NCI-H1694 (cell line): ENCODE data around the gene CELF4.

Source experiments
- DNase-seq: peaks from one replicate; lab custom pipeline; 2025; lab: John Stamatoyannopoulos, UW

CELF4 gene

DNA sequence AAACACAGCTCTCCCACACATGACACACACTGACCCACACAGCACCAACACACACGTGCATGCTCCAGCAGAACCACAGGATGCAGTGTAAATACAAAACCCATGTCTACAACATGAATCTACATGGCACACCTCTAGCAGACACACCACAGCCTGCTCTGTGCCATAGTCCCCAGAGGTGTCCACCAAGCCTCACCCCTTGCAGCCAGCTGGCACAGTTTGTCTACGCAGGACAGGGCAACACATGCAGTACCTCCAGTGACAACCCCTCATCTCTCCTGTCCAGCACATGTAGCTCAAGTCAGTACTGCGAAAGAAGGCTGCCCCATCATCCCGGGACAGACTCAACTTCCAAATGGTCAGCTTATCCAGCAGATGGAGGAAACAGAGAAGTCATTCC lies 18.9 kb downstream of the CELF4 start:
- no peak for DNase-seq

DNA sequence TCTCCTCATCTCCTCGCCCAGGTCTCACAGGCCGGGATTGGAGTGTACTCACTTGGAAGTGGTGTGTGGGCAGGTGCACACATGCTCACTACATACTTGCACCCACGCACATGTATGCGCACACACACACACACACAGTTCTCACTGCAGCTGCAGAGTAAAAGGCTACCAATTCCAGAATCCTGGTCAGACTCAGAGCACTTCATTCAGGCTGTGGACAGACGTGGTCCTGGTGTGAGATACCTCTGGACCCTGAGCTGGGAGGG lies 19.4 kb downstream of the CELF4 start:
- no peak for DNase-seq

DNA sequence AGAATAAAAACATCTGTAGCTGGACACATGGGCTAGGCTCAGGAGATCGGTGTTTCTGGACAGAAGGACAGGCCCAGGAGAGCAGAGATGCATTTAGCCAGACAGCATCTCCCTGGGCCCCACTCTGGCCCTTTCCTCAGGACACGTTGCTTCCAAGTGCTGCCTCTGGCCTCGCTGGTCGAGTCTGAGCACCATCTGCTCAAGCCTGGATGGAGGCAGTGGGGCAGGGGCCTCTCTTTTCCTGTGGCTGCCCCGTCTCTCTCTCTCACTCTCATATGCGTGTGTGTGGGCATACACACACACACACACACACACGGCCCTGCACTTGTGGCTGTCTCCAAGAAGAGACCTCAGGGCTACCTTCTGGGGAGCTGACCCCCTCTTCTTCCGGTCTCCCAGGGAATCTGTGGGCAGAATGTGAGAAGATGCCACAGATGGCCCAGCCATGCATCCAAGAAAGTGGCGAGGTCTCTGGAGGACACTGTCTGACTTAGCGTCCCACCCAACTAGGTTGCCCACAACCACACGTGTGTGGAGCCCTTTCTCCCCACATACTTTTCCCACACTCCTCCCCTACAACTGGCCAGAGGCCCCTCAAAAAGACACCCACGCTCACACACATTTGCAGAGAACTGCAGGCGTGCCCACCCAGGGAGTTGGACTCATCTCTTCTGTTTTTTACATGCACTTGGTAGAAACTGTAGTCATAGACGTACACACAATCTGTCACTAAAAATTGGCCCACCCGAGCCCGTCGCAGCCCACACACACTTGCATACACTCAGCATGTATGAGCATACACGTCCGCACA lies 19.9 kb downstream of the CELF4 start:
- no peak for DNase-seq

GRCh38 chr18:37544713-37545112 lies 20.9 kb downstream of the CELF4 start:
- DNase-seq, result no peak

DNA sequence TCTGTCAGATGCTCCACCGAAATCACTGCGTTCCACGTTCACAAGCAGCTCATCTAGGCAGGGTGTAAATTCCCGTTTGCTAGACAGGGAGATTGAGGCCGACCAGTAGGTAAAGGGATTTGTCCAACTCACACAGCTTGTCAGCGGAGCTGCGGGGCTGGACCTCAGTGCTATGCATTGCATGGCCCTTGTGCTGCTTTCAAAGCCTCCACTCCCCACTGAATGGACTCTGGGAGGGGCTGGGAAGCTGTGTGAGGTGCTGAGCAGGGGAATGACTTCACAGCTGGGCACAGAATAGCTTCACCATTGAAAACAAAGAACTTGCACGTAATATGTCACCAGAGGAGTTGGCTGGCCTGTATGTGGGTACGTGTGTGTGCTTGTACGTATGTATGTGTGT lies 21.4 kb downstream of the CELF4 start:
- no peak for DNase-seq

GRCh38 chr18:37543321-37543720 lies 22.3 kb downstream of the CELF4 start:
- DNase-seq, result no peak

DNA sequence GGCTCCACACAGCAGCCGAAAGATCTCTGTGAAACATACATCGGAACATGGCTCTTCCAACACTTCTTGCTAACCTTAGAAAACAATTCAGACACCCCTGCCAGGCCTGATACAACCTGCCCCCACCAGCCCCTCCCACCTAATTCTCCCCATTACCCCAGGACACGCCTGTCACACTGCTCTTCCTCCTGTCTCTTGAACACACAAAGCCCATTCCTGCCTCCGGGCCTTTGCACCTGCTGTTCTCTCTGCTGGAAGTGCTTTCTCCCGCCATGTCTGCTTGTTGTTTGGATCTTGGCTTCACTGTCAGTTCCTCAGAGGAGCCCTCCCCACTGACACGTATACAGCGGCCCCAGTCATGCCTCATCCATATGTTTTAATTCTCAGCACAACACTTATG lies 24.1 kb downstream of the CELF4 start:
- DNase-seq, result no peak

GRCh38 chr18:37540424-37541138 lies 25.0 kb downstream of the CELF4 start:
- no peak for DNase-seq

GRCh38 chr18:37539236-37539635 lies 26.4 kb downstream of the CELF4 start:
- no peak for DNase-seq

DNA sequence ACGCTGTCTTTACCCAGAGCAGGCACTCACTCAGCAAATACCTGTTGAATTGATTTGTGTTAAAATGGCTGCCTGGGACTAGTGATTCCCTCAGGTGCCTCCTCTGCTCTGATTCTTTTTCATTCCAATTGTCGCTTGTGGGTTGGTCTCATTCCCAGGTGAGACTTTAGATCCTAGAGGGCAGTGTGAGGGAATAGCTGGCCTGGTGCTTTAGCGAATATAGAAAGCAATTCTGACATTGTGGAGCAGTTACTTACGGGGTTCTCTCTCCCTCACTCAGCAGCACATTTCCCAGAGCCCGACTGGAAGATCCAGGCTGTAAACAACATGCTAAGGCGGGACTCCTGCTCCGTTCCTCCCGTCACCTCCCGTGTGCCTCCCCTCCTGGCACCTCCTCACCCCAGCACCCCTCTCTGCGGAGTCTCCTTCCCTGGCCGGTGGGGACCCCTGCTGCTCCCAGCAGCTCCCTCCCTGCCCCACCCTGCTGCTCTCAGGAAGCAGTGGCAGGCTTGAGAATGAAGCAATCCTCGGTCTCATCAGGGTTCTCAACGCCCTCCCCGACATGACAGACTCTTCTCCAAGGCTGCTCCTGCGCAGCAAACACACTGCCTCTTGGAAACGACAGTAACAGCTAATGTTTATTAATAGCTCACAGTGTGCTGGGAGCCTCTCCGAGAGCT lies 26.9 kb downstream of the CELF4 start:
- no peak for DNase-seq

- no peak for DNase-seq
Observed at GRCh38 chr18:37537868-37538525, 27.6 kb downstream of the CELF4 start.

- DNase-seq, result no peak
Observed at GRCh38 chr18:37536656-37537055, 28.9 kb downstream of the CELF4 start.

DNA sequence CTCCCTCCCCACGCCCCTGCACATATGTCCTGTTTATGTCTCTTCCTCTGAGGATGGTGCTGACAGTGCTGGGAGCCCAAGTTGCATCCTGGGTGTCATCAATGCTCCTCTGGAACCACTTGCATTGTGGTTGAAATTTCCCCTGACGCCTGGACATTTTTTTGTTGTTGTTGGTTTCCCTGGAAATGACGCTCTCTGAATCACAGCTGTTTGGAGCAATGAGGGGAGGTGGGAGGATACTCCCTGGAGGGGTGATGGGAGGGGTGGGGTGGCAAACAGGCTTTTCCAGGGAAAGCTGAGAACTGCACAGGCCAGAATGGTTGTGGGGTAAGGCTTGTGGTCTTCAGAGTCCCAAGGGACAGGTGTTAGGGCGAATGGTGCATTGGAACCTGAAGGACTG lies 29.6 kb downstream of the CELF4 start:
- no peak for DNase-seq

GRCh38 chr18:37534627-37535026 lies 31.0 kb downstream of the CELF4 start:
- no peak for DNase-seq

DNA sequence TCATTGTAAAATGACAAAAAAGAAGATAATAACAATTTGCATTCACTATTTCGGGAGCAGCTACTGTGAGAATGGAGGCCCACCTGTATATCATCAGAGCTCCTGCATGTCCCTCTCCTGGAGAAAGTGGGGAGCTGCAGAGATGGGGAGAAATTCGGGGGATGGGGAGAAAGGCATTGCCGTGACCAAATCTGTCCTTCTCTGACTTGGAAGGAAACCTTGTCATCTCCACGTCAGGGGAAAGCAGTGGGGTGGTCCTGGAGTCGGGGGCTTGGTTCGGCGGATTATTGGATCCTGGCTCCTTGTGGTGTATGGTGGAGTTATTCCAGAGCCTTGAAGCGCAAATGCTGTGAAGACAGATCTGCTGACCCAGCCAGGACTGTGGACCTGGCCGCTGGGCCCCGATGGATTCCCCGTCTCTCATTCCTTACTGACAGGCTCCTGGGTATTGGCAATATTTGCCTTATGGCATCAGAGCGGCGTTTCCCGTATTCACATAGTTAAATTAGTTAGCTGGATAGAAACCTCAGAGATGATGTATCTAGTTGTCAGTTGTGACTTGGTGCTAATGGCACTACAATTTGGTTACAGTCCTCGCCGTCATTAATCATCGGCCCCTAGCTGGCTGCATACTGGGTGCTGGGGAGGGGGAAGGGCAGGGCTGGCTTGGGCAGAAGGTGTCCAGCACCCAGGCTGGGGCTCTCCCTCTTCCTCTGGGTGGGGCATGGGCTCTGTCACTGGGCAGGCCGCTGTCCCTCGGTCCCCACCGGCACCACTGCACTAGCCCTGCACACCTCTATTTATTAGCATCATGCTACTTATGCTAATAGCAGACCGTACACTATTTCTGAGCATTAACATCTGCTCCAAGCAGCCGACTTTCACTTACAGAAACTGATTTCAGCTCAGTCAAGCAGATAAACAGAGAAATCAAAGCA lies 31.7 kb downstream of the CELF4 start:
- DNase-seq, result no peak

- no peak for DNase-seq
Observed at GRCh38 chr18:37532917-37533316, 32.7 kb downstream of the CELF4 start.

DNA sequence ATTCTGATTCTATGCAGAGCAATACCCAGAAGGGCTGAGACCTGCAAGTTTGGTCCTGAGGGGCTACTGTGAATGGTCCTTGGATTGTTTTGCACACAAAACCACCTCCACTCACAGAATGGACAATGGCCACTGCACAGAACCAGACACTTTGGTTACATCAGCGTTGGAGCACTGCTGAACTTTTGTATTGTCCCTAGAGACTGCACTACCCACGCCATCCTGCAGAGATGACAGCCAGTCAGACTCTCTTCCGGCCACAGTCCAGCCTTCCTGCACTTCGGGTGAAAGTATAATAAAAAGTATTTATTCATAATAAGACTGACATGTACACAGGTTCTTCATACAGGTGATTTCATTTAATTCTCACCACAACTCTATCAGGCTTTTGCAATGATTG lies 35.7 kb downstream of the CELF4 start:
- DNase-seq, result no peak

DNA sequence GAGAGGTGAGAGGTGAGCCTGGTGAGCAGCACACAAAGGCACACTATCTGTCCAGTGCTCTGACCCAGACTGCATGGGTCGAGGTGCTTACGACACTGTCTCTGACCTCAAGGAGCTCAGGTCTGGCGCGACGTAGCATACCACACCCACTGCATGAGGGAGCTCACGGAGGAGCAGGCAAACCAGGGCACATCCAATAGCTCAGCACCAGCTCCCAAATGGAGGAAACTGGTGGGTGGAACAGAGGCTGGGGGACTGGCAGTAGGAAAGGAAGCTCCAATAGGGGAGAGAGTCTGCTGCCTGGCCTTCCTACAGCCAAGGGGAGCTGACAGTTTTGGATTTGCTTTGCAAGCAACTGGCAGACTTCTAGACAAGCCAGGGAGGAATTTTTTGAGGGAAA lies 36.3 kb downstream of the CELF4 start:
- DNase-seq, result no peak

- DNase-seq, result no peak
Observed at GRCh38 chr18:37527395-37527794, 38.2 kb downstream of the CELF4 start.

- no peak for DNase-seq
Observed at GRCh38 chr18:37525262-37525585, 40.4 kb downstream of the CELF4 start.

DNA sequence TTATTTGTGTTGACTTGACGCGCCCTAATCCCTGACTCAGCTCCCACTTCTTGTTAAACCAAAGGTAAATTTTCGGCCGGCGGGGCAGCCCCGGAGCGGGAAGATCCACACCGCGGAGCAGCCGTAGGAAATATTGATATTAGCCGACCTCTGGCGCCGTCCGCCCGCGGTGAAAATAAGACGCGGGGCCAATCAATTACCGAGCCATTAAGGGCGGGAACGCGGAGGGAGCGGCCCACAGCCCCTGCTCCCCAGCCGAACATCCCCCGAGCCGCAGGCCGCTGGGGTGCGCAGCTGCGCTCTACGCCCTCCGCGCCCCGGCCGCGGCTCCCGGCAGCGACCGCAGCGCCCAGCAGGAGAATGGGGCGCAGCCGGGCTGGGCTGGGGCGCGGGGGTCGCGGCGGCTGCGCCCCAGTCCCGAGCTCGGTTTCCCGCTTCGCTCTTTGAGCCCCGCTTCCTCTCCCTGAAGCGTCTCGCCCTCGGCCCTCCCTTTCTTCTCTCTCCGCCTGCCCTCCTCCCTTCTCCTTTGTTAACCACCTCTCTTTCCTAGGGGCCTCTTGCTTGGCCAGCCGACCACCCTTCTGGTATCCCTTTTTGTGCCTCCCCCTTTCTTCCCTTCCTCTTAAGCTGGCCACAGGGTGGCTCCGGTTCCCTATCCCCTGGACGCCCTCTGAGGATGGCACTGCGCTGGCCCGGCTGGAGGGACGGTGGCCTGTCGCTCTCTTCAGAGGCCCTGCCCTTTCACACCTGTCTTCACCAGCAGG lies 40.9 kb downstream of the CELF4 start:
- DNase-seq, result no peak
